Measurements from ENCODE around the gene ATP9A. TPM values are rescaled to one million over a fixed set of nuclear protein-coding genes. Genes with fewer than 3 reads are reported as not detected.

ATP9A gene, protein sequence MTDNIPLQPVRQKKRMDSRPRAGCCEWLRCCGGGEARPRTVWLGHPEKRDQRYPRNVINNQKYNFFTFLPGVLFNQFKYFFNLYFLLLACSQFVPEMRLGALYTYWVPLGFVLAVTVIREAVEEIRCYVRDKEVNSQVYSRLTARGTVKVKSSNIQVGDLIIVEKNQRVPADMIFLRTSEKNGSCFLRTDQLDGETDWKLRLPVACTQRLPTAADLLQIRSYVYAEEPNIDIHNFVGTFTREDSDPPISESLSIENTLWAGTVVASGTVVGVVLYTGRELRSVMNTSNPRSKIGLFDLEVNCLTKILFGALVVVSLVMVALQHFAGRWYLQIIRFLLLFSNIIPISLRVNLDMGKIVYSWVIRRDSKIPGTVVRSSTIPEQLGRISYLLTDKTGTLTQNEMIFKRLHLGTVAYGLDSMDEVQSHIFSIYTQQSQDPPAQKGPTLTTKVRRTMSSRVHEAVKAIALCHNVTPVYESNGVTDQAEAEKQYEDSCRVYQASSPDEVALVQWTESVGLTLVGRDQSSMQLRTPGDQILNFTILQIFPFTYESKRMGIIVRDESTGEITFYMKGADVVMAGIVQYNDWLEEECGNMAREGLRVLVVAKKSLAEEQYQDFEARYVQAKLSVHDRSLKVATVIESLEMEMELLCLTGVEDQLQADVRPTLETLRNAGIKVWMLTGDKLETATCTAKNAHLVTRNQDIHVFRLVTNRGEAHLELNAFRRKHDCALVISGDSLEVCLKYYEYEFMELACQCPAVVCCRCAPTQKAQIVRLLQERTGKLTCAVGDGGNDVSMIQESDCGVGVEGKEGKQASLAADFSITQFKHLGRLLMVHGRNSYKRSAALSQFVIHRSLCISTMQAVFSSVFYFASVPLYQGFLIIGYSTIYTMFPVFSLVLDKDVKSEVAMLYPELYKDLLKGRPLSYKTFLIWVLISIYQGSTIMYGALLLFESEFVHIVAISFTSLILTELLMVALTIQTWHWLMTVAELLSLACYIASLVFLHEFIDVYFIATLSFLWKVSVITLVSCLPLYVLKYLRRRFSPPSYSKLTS
- 2.4 and 7.2 TPM in 2 replicates for total RNA-seq

DNA sequence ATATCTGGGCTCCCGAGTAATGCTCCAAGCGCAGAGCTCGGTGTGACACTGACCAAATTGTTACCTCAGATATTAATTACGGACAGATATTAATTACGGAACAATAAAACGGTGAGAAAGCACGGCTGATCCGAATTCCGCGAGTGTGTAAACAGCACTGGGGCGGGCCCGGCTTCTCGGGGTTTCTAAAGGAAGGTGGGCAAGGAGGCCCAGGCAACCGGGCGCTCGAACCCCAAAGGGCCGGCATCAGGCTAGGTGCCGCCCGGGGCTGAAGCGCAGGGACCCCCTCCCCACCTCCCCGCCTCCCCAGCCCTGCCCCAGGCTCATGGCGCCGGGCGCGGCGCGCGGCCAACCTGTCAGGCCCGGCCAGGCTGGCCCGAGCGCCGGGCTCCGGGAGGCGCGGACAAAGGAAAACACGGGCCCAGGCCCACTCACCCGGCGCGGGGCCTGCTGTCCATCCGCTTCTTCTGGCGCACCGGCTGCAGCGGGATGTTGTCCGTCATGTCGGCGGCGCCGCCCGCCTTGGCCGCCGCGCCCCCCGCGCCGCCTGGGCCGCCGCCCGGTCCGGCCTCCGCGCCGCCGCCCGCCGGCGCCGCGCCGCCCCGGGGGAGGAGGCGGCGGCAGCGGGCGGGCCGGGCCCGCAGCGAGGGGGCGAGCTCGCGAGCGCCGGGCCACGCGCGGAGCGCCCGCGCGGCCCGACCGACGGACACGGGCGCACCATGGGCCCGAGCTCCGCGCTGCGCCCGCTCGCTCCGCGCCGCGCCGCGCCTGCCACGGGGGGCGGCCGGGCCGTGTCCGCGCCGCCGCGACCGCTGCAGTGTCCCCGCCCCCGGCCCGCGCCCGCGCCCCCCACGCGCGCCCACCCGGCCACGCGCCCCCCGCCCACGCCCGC is at the start of gene ATP9A:
Gene ATP9A (minus strand): TSS at position 524 of the 892 bp plus-strand sequence. CDS start 21 bp downstream, at position 503.

DNA sequence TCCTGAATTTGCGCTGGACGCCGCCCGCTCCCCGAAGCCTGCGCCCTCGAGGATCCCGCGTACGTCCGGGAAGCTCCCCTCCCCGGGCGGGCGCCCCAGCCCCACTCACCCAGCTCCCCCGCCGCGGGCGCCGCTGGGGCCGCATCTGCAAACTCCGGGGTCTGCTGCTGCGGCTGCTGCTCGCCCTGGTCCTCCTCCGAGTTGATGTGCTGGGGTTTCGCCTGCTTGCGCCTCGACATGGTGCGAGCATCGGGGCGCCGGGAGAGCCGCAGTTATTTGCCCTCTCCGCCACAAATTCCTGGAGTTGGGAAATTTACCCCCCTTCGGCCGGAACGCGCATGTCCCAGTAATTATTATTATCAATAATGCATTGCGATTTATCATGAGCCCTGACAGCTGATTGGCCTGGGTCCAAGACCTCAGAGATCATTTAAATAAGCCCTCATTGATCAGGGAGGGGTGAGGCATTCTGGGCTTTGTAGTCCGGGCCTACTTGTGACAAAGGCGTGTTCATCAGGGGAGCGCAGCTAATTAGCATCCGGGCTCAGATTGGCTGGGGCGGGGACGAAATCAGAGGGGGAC is 34.1 kb upstream of the ATP9A start, which contains the start of gene SALL4:
Gene SALL4 (minus strand): TSS at position 352 of the 582 bp plus-strand sequence. CDS start 113 bp downstream, at position 239.

Other genes with a start within 250 kb of the ATP9A start
- gene NFATC2, start 225.7 kb downstream of the ATP9A start, total RNA-seq: not detected in 2 replicates
- 0.08 TPM in 1 of 2 replicates, not detected in the other for gene SALL4, start 34.1 kb upstream of the ATP9A start, total RNA-seq